Measurements from ENCODE around the gene ILKAP.

ILKAP gene

DNA sequence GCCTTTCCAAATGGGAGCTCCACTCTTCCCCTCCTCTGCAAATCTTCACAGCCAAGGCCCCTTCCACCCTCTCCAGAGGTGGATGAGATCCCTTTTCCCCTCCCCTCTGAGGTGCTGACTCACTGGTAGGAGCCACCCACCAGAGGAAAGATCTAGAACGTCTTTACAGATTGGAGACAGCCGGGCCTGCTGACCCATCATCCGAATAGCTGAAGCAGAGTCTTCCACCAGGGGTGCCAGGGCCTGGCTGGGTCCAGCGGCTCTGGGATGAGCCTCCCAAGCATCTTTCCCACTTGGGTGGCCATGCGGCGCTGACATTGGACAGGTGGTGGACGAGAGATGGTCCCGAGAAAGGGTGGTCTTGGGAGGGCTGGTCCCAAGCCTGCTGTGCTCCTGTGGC lies 35.7 kb downstream of the ILKAP start:
- no peak for DNase-seq (ENCODE audit: insufficient read length)
- FAIRE-seq, result no peak
- no peak for TF ChIP-seq POLR2AphosphoS5 (IDR thresholded peaks at IDR 0.05; ENCODE audit: low read depth, low read length)
- TF ChIP-seq TAF1 (IDR thresholded peaks at IDR 0.05; ENCODE audit: borderline replicate concordance, low read depth, low read length), result no peak
- TF ChIP-seq POLR2A (IDR thresholded peaks at IDR 0.05; ENCODE audit: low read depth, low read length), result no peak

DNA sequence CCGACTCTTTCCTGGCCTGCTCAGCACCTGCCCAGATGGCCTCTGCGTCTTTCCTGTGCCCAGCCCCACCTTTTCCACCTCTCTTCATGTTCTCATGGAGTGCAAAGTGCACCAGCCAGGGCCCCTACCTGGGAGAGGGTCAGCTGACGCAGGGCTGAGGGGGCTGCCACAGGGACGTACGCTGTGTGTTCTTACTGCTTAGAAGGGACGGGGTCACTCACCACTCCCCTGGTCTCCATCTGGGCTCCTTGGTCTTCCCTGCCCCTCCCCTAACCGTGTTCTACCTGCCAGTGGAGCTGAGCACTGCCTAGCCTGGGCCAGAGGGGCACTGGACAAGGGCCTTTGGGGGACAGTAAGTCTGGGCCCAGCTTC lies 36.2 kb downstream of the ILKAP start:
- FAIRE-seq (no peak), DNase-seq (ENCODE audit: insufficient read length) (no peak)

DNA sequence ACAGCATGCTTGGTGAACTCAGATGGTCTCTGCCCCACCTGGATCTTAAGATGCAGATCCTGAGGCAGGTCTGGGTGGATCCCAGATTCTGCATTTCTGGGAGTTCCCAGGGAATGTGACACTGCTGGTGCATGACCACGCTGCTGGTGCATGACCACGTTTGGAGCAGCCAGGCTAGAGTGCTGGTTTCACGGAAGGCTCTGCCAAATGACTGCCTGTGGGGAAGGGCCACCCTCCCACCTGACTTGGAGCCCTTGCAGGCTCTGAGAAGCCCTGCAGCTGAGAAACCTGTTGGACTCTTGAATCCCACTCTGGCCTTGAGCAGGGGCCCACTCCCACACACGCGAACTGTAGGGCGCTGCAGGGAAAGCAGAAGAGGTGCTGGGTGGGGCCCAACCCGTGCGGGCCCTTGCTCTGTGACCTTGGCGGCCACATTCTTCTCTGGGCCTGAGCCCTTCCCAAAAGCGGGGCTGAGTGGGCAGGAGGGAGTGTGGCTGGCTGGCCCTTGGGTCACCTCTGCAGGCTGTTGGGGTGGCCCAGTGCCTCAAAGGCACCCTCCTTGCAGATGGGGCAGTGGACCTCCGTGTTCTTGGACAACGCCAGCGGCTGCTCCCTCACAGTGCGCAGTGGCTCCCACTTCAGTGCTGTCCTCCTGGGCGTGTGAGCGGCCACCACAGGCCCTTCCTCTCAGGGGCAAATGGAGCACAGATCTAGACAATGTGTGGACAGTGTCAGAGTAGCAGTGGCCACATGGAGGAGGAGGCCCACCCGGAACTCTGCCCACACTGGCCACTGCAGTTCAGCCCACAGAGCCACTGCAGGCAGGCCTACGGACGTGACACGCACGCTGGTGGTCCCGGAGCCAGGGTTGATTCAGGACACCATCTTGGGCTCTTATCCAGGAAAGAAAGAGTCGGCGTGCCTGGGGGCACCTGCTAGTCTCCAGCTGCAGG lies 36.8 kb downstream of the ILKAP start:
- no peak for DNase-seq (ENCODE audit: insufficient read length)
- no peak for FAIRE-seq
- TF ChIP-seq TAF1 (IDR thresholded peaks at IDR 0.05; ENCODE audit: borderline replicate concordance, low read depth, low read length) (no peak), POLR2AphosphoS5 (IDR thresholded peaks at IDR 0.05; ENCODE audit: low read depth, low read length) (no peak), POLR2A (IDR thresholded peaks at IDR 0.05; ENCODE audit: low read depth, low read length) (no peak)

More for the DNA sequence above, 36.2 kb downstream of the ILKAP start:
- TF ChIP-seq TAF1 (IDR thresholded peaks at IDR 0.05; ENCODE audit: borderline replicate concordance, low read depth, low read length) (no peak), POLR2A (IDR thresholded peaks at IDR 0.05; ENCODE audit: low read depth, low read length) (no peak), POLR2AphosphoS5 (IDR thresholded peaks at IDR 0.05; ENCODE audit: low read depth, low read length) (no peak)

DNA sequence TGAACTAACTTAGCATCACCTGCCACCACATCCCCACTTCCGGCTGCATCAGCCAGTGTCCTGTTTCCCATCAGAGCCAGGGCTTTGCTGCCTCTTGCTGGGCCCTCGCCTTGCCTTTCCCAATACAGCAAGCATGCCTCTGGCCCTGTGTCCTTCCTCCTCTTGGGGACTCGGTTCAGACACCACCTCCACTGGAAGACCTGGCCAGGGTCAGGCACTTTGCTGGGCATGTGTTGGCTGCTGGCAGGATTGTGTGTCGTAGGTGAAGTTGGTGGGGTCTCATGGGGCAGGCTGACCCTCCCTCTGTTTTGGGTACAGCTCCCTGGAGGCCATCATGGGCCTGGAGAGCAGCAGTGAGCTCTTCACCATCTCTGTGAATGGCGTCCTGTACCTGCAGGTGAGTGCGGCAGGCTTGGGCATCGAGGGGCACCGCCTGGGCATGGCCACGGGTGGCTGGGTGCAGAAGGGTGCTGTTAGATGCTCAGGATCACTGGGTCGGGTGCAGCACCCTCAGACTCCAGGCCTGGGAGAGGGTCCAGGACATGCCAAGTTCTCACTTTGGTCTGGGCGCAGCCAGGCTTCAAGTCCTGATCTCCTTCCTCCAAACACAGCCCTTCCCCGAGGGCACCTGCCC lies 38.1 kb downstream of the ILKAP start:
- DNase-seq (ENCODE audit: insufficient read length), result no peak
- no peak for FAIRE-seq
- TF ChIP-seq TAF1 (IDR thresholded peaks at IDR 0.05; ENCODE audit: borderline replicate concordance, low read depth, low read length), result no peak
- no peak for TF ChIP-seq POLR2A (IDR thresholded peaks at IDR 0.05; ENCODE audit: low read depth, low read length)
- TF ChIP-seq POLR2AphosphoS5 (IDR thresholded peaks at IDR 0.05; ENCODE audit: low read depth, low read length), result no peak

DNA sequence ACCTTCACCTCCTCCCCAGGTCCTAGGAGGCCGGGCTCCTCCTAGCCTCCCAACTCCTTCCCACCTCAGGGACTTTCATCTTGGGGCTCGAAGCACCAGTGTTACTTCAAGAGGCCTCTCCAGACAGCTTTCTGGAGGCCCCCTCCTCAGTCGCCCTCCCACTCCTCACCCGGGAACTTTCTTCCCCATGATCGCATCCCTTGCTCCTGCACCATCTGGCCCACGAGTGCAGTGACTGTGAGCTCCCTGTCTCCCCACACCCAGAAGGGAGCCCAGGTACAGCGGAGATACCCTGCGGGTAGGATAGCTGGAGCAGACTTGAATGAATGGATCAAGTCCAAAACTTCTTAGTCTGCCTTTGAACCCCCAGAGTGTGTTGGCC lies 38.6 kb downstream of the ILKAP start:
- TF ChIP-seq POLR2AphosphoS5 (IDR thresholded peaks at IDR 0.05; ENCODE audit: low read depth, low read length), result no peak
- TF ChIP-seq TAF1 (IDR thresholded peaks at IDR 0.05; ENCODE audit: borderline replicate concordance, low read depth, low read length), result no peak
- TF ChIP-seq POLR2A (IDR thresholded peaks at IDR 0.05; ENCODE audit: low read depth, low read length), result no peak

DNA sequence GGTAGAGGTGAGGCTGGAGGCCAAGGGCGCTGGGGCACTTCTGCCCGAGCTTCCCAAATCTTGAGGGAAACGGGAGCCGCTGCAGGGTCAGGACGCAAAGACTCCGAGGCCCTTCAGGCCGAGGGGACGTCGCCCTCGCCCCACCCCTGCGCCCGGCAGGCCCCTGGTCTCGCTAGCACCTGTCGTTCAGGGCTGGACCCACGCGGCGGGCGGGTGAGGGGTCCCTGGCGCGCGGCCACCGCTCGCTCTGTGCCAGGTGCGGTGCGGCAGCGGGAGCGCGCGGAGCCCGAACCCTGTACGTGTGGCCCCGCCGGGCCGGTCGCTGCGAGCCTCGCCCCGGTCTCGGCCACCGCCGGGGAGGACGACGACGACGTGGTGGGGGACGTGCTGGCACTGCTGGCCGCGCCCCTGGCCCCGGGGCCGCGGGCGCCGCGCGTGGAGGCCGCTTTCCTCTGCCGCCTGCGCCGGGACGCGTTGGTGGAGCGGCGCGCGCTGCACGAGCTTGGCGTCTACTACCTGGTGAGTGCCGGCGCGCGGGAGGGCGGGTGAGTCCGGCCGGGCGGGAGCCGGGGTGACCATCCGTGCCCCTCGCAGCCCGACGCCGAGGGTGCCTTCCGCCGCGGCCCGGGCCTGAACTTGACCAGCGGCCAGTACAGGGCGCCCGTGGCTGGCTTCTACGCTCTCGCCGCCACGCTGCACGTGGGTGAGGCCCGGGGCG lies 39.9 kb downstream of the ILKAP start:
- FAIRE-seq (no peak), DNase-seq (ENCODE audit: insufficient read length) (no peak)

More for the DNA sequence above, 38.6 kb downstream of the ILKAP start:
- no peak for DNase-seq (ENCODE audit: insufficient read length)
- no peak for FAIRE-seq

DNA sequence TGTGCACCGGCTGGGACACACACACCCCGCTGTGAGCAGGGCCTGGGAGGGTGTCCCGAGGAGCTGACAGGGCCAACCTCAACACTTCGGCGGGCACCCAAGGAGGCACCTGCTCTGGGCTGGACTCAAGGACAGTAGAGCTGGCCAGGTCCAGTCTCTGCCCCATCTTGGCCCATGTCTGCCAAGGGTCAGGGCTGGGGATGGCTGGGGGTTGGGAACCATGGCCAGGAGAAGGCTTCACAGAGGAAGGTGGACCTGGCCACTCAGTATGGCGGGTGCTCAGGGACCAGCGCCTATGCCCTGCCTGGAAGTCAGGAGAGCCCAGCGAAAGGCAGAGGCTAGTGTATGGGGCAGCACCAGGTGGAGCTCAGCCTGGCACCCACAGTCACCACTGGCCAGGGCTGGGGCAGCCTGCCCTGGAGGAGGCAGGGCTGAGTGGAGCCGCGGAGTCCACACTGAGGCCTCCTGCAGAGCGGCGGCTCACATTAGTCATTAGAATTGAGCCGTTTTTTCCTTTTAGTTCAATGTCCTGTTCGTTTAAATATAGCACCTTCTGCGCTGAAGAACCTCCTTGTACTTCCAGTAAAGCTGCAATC lies 40.6 kb downstream of the ILKAP start:
- no peak for FAIRE-seq
- no peak for DNase-seq (ENCODE audit: insufficient read length)
- TF ChIP-seq TAF1 (IDR thresholded peaks at IDR 0.05; ENCODE audit: borderline replicate concordance, low read depth, low read length), result no peak

More for the DNA sequence above, 39.9 kb downstream of the ILKAP start:
- no peak for TF ChIP-seq TAF1 (IDR thresholded peaks at IDR 0.05; ENCODE audit: borderline replicate concordance, low read depth, low read length)
- TF ChIP-seq POLR2A (IDR thresholded peaks at IDR 0.05; ENCODE audit: low read depth, low read length), result no peak
- TF ChIP-seq POLR2AphosphoS5 (IDR thresholded peaks at IDR 0.05; ENCODE audit: low read depth, low read length), result no peak

DNA sequence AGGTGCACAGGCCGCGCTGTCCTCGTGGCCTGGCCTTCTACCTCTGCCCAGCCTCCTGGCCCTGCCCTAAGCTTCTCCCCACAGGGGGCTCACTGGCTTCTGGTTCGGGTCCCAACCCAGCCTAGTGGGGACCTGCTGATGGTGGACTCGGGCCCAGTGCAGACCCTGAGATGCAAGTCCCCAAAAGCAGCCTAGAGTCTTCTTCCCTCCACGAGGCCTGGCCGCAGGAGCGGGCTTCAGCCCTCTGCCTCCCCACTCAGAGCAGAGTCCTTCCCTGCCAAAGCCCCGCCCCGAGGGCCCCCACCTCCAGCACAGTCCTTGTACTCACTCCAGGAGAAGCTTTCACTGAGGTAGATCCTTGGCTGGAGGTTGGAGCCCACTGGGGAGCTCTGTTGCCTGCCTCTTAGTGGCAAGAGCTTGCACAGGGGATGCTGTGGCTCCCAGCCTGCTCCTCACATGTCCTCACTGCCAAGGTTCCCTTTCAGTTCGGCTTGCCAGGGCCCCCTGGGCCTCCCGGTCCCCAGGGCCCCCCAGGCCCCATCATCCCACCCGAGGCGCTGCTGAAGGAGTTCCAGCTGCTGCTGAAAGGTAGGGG lies 41.1 kb downstream of the ILKAP start:
- DNase-seq (ENCODE audit: insufficient read length), result no peak
- TF ChIP-seq TAF1 (IDR thresholded peaks at IDR 0.05; ENCODE audit: borderline replicate concordance, low read depth, low read length) (no peak), POLR2AphosphoS5 (IDR thresholded peaks at IDR 0.05; ENCODE audit: low read depth, low read length) (no peak), POLR2A (IDR thresholded peaks at IDR 0.05; ENCODE audit: low read depth, low read length) (no peak)
- no peak for FAIRE-seq

DNA sequence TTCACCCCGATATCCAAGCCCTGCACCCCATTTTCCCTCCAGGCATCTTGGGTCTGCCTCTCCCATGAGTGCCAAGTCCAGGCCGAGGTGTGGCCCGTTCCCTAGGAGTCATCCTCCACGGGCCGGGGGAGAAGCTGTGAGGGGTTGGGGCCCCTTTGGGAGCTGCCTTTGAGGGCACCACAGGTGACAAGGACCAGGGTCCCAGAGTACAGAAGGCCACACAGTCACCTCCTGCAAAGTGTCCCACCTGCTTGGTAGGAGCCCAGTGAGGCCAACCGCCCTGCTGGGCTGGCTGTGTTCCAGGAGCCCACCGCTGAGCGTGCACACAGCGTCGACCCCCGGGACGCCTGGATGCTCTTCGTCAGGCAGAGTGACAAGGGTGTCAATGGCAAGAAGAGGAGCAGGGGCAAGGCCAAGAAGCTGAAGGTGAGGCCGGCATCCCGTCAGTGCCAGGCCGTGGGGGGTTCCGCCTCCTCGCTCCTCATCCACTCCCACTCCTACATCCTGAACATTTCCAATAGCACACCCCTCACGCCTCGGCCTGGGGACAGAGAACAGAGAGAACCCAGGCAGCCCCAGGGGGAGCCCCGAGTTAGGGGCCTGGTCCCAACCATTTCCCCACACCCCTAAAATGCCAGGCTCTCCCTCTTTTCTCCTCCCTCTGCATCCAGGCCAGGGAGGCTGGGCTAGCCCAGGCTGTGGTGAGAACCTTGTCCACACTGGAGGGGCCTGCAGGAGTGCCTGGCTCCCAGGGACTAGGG lies 42.0 kb downstream of the ILKAP start:
- no peak for DNase-seq (ENCODE audit: insufficient read length)
- FAIRE-seq, result no peak
- TF ChIP-seq POLR2A (IDR thresholded peaks at IDR 0.05; ENCODE audit: low read depth, low read length) (no peak), POLR2AphosphoS5 (IDR thresholded peaks at IDR 0.05; ENCODE audit: low read depth, low read length) (no peak), TAF1 (IDR thresholded peaks at IDR 0.05; ENCODE audit: borderline replicate concordance, low read depth, low read length) (no peak)

All from GM12892 (cell line).